Measurements from ENCODE around the gene PDLIM5. TPM values are rescaled to one million over a fixed set of nuclear protein-coding genes. Genes with fewer than 3 reads are reported as not detected.

Gene PDLIM5
- total RNA-seq, 2 experiments from 2014 or later: 6.3 to 12.6 TPM

DNA sequence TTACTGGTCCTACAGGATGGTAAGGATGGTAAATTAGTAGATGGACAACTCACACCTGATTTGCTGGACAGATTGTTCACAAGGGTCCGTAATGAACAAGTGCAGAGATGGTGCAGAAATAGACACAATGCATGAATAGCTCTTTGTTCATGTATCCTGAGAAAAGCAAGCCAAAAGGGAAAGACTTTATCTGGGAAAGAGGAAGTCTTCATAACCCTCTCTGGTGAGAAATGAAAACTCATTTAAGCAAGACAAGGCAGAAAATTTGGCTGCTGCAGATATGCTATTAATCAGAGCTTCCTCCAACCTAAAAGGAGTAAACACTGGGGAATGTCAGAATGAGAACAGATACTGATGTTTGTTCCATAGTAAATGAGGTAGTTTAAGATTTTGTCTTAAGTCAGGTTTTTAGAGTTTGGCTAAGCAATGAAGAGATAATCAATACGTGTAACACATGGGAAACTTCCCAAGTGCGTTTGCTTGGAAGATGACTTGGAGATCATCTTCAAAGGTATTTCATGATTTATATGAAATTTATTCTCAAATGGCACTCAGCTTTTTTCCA, 153.6 kb downstream of the PDLIM5 start:
- Histone ChIP-seq H3K79me2 (ENCODE audit: insufficient read depth, low read depth, low read length) (no peaks in the 10 kb centered on the region), H3K9me3 (ENCODE audit: low read length) (no peaks in the 10 kb centered on the region), H3K27ac (ENCODE audit: low read depth, low read length, poor library complexity, severe bottlenecking) (no peak overlapping the region), H2AFZ (ENCODE audit: low read length) (no peak overlapping the region), H3K36me3 (ENCODE audit: insufficient read depth, low read length) (no peaks in the 10 kb centered on the region), H3K4me2 (ENCODE audit: low read length) (no peak overlapping the region), H4K20me1 (ENCODE audit: insufficient read depth, low read length) (no peaks in the 10 kb centered on the region), H3K4me3 (ENCODE audit: low read depth, low read length, poor library complexity, severe bottlenecking) (no peak overlapping the region), H3K4me1 (ENCODE audit: insufficient read depth, low read length, poor library complexity, severe bottlenecking) (no peaks in the 10 kb centered on the region), H3K9me2 (ENCODE audit: insufficient read depth, low read length) (no peaks in the 10 kb centered on the region)
- POLR2A ChIA-PET: interaction anchor here (0.6 kb wide), 1 partner anchor 23 kb away, joined by 5 read pairs; no protein-coding TSS in a partner anchor
- TF ChIP-seq EZH2phosphoT487 (IDR thresholded peaks at IDR 0.05; ENCODE audit: borderline replicate concordance, low read depth, low read length) (no peak), CTCF (conservative IDR thresholded peaks at IDR 0.05; ENCODE audit: low read length) (no peak)
- no TSS peak for BruUV-seq (replicated peaks)
- intact Hi-C loops (cut with micrococcal nuclease; ENCODE audit: unreplicated experiment): no loop called here
- CTCF ChIA-PET (ENCODE audit: unreplicated experiment): no interaction called here
- no peak for DNase-seq (ENCODE audit: low spot score)

DNA sequence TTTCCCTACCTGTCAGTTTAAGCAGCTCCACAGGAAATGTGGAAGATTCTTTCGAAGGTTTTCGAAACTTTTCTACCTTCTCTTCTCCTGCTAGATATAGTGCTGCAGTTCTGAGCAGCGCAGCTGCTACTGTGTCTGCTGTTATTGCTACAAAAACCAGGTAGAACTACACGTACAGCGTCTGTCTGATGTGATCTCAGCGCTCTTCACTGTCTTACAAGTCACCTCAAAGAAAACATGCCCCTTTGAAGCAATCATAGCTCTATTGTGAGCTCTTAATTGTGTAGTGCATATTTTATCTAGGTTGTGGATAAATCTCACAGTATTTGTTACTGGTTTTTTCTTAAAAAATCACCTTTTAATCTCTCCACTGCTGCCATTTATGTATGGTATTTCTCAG, 158.4 kb downstream of the PDLIM5 start:
- Histone ChIP-seq H3K79me2 (ENCODE audit: insufficient read depth, low read depth, low read length) (no peaks in the 10 kb centered on the region), H4K20me1 (ENCODE audit: insufficient read depth, low read length) (no peaks in the 10 kb centered on the region), H3K36me3 (ENCODE audit: insufficient read depth, low read length) (no peaks in the 10 kb centered on the region), H3K4me2 (ENCODE audit: low read length) (no peak overlapping the region), H2AFZ (ENCODE audit: low read length) (no peak overlapping the region), H3K9me2 (ENCODE audit: insufficient read depth, low read length) (no peaks in the 10 kb centered on the region), H3K4me1 (ENCODE audit: insufficient read depth, low read length, poor library complexity, severe bottlenecking) (no peaks in the 10 kb centered on the region), H3K4me3 (ENCODE audit: low read depth, low read length, poor library complexity, severe bottlenecking) (no peak overlapping the region), H3K27ac (ENCODE audit: low read depth, low read length, poor library complexity, severe bottlenecking) (no peak overlapping the region), H3K9me3 (ENCODE audit: low read length) (no peaks in the 10 kb centered on the region)
- intact Hi-C loops (cut with micrococcal nuclease; ENCODE audit: unreplicated experiment): no loop called here
- DNase-seq (ENCODE audit: low spot score): no peak
- no TSS peak for BruUV-seq (replicated peaks)
- ChIA-PET POLR2A (interaction anchor here (0.6 kb wide), 1 partner anchor 23 kb away, joined by 3 read pairs; no protein-coding TSS in a partner anchor), CTCF (ENCODE audit: unreplicated experiment) (no interaction called here)
- no peak for TF ChIP-seq CTCF (conservative IDR thresholded peaks at IDR 0.05; ENCODE audit: low read length)
- TF ChIP-seq EZH2phosphoT487 (IDR thresholded peaks at IDR 0.05; ENCODE audit: borderline replicate concordance, low read depth, low read length): no peak

GRCh38 chr4:94613248-94613647, 161.5 kb downstream of the PDLIM5 start:
- BruUV-seq (replicated peaks): no TSS peak
- intact Hi-C loops (cut with micrococcal nuclease; ENCODE audit: unreplicated experiment): no loop called here
- Histone ChIP-seq H3K4me3 (ENCODE audit: low read depth, low read length, poor library complexity, severe bottlenecking) (no peak overlapping the region), H3K4me1 (ENCODE audit: insufficient read depth, low read length, poor library complexity, severe bottlenecking) (no peaks in the 10 kb centered on the region), H3K36me3 (ENCODE audit: insufficient read depth, low read length) (no peaks in the 10 kb centered on the region), H3K4me2 (ENCODE audit: low read length) (no peak overlapping the region), H4K20me1 (ENCODE audit: insufficient read depth, low read length) (no peaks in the 10 kb centered on the region), H3K79me2 (ENCODE audit: insufficient read depth, low read depth, low read length) (no peaks in the 10 kb centered on the region), H2AFZ (ENCODE audit: low read length) (no peak overlapping the region), H3K9me3 (ENCODE audit: low read length) (no peaks in the 10 kb centered on the region), H3K9me2 (ENCODE audit: insufficient read depth, low read length) (no peaks in the 10 kb centered on the region), H3K27ac (ENCODE audit: low read depth, low read length, poor library complexity, severe bottlenecking) (no peak overlapping the region)
- TF ChIP-seq CTCF (conservative IDR thresholded peaks at IDR 0.05; ENCODE audit: low read length): no peak
- TF ChIP-seq EZH2phosphoT487 (IDR thresholded peaks at IDR 0.05; ENCODE audit: borderline replicate concordance, low read depth, low read length): no peak
- ChIA-PET POLR2A (interaction anchor here (0.7 kb wide), 1 partner anchor 439 kb away, joined by 3 read pairs; no protein-coding TSS in a partner anchor), CTCF (ENCODE audit: unreplicated experiment) (no interaction called here)
- DNase-seq (ENCODE audit: low spot score): no peak
